NCI-H2029 treated with DMSO at 0.1 percent for 48 hours (cell line): ENCODE data around the gene PPIL1.
A peak's percentile ranks its signal among the peaks of the same experiment; 100 is the strongest.

Experiments
- DNase-seq: peaks from one replicate; lab custom pipeline; 2025; lab: John Stamatoyannopoulos, UW

The PPIL1 gene

DNA sequence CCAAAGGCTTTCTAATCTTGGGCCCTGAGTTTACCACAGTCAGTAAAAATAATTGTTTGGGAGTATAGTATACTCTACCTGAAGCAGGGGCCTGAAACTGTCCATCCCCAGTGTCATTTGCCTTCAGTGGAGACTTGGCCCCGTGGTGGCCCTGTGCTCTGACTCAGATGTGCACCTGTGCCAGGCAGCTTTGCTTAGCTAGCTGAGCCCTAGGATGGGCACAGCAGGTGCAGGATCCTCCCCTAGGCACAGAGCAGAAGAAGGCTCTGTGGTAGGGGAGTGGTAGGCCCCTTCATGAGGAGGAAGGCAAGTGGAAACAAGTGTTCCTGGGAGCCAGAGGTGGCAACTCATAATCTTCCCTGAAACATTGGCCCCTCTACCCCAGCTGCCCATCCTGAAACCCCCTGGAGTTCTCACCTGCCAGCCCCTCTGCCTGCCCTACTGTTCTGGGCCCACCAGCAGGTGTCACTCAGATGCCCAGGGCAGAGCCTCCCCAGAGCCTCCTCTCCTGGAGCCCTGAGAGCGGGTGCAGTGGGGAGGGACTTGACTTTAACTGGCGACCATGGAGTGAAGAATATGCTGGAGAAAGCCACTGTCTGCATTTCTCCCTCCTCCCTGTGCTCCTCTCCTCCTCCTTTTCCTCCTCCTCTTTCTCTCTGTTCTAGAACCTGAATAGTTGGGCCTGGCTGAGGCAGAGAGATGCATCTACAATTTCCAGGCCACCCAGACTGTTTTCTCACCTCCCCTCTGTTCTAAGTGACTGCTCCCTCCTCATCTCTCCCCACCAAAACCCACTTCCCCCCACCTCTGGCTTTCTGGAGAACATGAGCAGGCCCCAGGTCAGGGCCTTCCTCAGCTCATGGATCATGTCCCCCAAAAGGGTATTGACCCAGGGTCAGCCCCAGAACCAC is 38.2 kb downstream of the PPIL1 start:
- DNase-seq, result no peak

DNA sequence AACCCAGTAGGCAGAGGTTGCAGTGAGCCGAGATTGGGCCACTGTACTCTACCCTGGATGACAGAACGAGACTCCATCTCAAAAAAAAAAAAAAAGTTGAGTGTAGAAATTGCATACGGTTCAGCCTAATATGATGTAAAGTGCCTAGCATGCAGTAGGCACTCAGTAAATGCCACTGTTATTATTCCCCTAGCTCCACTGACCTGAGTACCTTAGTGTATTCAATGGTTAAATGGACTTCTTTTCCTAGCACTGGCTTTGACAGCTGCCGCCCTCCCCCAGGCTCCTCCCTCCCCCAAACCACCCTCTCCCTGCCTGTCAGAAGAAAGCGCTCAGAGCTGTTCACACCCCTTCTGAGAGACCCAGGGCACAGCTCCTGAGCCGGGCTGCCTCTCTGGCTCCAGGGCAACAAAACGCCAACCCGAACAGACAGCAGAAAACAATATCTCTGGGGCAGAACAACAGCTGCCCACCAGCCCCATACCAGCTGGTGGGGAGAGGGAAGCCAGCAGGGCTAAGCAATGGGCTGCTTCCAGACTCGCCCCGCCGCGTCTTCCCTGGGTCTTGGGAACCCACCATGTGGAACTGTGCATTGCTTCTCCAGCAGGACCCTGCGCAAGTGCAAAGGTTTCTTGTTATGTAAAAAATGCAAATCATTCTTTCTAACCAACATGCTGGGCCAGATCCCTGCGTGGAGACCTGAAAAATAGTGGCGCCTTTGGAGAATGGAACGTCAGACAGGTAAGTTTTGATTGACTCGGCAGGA is 39.8 kb downstream of the PPIL1 start:
- DNase-seq, result no peak

- no peak for DNase-seq
These were observed 41.3 kb downstream of the PPIL1 start for GRCh38 chr6:36833182-36833789.

- DNase-seq, result no peak
These were observed 42.3 kb downstream of the PPIL1 start for GRCh38 chr6:36832313-36832712.

GRCh38 chr6:36830577-36830976 is 44.0 kb downstream of the PPIL1 start:
- DNase-seq, result no peak

GRCh38 chr6:36829919-36830544 is 44.6 kb downstream of the PPIL1 start:
- peak; percentile 95 for DNase-seq

DNA sequence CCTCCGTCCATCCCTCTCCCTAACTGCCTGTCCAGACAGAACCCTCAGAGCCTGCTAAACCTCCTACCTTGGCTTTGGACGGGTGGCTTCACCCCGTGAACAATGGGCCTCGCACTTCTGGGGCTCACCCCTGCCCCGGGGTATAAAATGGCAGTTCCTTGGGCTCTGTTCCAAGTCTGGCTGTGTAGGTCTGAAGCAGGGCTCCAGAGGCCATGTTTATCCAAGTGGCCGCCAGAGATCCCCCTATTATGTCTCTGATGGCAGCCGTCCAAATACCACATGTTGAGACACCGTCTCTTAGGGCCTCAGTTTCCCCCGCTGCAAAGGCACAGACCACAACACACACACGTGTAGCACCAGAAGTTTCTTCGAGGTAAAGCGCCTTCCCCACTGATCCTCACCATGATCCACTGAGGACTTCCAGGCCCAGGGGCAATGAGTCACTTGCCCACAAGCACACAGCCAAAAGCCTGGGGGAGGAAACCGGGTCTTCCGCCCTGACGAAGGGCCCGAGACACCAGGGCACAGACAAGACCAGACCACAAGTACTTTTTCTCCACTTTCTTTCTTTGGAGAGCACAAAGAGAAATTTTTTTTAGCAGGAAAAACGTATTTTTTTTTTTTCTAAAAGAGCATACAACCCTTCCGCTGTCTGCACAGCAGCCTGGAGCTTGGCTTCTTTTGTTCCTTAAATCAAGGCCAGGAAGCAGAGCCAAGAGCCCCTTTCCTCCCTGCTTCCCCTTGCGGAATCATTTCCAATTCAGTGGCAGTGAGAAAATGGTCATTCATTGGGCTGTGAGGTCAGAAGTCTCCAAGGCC is 47.1 kb downstream of the PPIL1 start:
- no peak for DNase-seq

- no peak for DNase-seq
These were observed 47.9 kb downstream of the PPIL1 start for GRCh38 chr6:36826520-36827227.

GRCh38 chr6:36825994-36826393 is 48.6 kb downstream of the PPIL1 start:
- no peak for DNase-seq

DNA sequence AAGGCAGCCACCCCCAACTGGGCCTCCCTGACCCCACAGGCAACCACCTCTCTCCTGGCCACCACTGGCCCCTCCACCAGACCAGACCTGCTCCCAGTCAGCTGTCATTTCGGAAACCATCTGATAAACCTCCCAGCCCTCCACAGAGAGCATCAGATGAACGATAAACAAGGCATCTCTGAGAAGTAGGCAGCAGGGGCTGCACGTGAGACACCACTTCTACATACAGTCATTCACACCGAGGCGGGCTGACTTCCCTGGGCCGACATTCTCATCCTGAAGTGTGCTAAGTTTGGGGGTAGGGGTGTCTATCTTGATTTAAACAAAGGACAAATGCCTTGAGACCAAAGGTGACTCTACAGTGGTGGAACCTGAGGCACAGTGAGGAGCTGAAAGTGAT is 49.2 kb downstream of the PPIL1 start:
- no peak for DNase-seq

DNA sequence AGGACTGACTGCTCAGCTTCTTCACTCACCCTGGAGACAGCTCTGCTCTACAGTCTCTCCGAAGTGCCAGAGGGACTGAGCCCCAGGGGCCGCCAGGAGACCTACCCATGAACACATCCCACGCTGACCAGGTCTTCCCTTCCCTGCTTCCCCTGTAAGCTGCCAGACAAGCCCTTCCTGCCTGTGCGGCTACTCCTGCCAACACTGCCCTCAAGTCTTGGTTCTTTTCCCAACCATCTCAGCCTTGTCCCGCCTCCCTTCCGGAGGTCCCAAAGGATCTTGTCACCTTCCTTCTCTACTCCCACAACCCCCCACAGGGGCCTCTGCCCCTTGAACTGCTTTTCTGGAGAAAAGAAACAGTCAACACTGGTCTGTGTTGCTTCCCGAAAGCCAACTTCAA is 50.4 kb downstream of the PPIL1 start:
- no peak for DNase-seq

DNA sequence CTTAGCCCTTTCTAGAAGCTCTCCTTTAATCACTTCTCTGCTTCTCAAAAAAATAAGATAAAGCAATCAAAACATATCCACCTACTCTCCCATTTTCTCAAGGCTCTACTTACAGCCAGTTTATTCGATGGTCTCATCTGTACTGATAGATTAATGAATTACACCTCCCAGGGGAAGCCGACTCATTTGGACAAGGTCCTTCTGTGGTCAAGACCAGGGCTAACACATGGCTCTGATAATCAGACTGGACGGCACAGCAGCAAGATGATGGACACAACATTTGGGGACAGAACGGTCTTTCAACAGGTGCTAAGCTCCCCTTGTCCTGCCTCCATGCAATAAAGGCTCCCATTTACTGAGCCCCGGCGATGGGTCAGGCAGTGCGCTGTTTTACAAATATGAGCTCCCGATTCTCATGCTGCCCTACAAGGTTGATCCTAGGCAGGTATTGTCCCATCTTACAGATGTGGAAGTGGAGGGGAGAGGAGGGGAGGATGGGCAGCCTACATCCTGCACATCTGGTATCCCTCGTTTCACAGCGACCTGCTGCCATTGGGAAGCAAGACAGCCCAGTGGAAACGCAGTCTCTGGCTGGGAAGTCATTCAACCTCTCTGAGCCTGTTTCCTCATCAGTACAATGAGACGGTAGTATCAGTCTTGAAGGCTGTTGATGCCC is 51.0 kb downstream of the PPIL1 start:
- DNase-seq, result no peak

- no peak for DNase-seq
These were observed 51.9 kb downstream of the PPIL1 start for GRCh38 chr6:36822506-36823269.

DNA sequence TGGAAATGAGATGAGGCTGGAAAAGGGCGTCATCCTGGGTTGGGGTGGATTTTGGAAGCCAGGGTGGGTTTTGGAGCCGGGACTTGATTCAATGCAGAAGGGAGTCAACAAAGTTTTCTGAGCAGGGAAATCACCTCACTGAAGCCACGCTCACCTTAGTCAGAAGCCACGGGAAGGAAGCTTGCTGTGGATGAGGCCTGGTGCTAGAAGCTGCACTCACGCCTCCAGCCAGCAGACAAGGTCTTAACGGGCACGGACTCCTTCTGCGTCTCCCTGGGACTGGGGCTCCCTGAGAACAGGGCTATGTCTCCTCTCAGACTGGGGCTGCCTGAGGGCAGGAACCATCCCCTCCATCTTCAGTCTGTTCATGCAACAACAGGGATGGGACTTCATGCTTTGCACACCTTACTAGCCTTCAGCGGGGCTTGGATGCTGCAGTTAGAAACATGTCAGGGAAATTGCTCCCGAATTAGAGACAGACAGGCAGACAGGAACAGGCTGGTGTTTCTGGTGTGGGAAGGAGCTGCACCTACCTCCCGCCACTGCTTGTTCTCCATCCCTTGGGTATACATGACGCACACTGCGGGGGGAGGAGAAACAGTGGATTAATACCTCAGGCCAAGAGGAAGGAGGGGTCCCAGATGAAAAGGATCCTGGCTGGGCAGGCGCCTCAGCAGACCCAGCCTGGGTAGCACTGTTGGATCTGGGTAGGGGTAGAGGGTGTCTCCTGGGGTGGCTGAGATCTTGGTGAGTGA is 52.8 kb downstream of the PPIL1 start:
- no peak for DNase-seq

GRCh38 chr6:36820700-36821580 is 53.7 kb downstream of the PPIL1 start:
- peak; percentile 35 for DNase-seq

GRCh38 chr6:36818756-36819155 is 55.8 kb downstream of the PPIL1 start:
- DNase-seq, result no peak

GRCh38 chr6:36817847-36818246 is 56.8 kb downstream of the PPIL1 start:
- DNase-seq, result no peak
